Left lung (tissue), 10 donors: Measurements from ENCODE around the gene LGALS3. TPM values are rescaled to one million over a fixed set of nuclear protein-coding genes. Genes with fewer than 3 reads are reported as not detected.

Experiments
- ATAC-seq: fragments of 200-7000 bp; cut with Tn5 transposase; one replicate; pipeline ENCODE4 v1.9.1; 2020; ENCODE audit warnings: moderate library complexity
- DNase-seq, 4 donors: peaks; one replicate each; pipeline ENCODE4 v3.0.0-alpha.2; 2013 to 2020
- H3K27ac ChIP-seq, 2 donors: fragments of 200-600 bp; sonication (generic) in 1 of 2; one replicate each; pipeline versions ENCODE4 v1.5.0 to v1.8.0; 2020 to 2021
- H3K27me3 ChIP-seq, 2 donors: fragments of 200-600 bp; sonication (generic) in 1 of 2; one replicate each; pipeline versions ENCODE4 v1.5.0 to v1.8.0; 2020 to 2021
- H3K36me3 ChIP-seq, 2 donors: fragments of 200-600 bp; sonication (generic) in 1 of 2; one replicate each; pipeline versions ENCODE4 v1.5.0 to v1.8.0; 2020 to 2021
- H3K4me1 ChIP-seq, 2 donors: fragments of 200-600 bp; one replicate each; pipeline ENCODE4 v1.8.0; 2021
- H3K4me3 ChIP-seq, 2 donors: fragments of 200-600 bp; sonication (generic) in 1 of 2; one replicate each; pipeline versions ENCODE4 v1.5.0 to v1.8.0; 2020 to 2021; ENCODE audit warnings: mild to moderate bottlenecking in 1 of 2
- H3K9me3 ChIP-seq, 2 donors: fragments of 200-600 bp; sonication (generic) in 1 of 2; one replicate each; pipeline versions ENCODE4 v1.5.0 to v1.8.0; 2020 to 2021
- intact Hi-C, 2 donors: fragments of 100-400 bp; cut with DNase I; formaldehyde crosslinking; loops; one replicate each; pipeline versions ENCODE4 v1.11.2 to v1.14.2; 2022
- polyA plus RNA-seq, 6 donors: library from polyadenylated mRNA; unstranded; fragments of 120-200 nt; gene quantifications; one replicate each; pipeline ENCODE4 v1.2.1, GENCODE V29; 2013; ENCODE audit not compliant: insufficient read length in 6 of 6
- total RNA-seq, 2 donors: library from RNA; stranded (reverse); fragmentation: NEBNext Ultra II Directional; extraction: Animal tissue kit (Norgen Biotek cat#: 25700); gene quantifications; one replicate each; pipeline ENCODE4 v1.2.1, GENCODE V29; 2021
- TF ChIP-seq, protein P1 (sequence below), 2 donors: fragments of 200-600 bp; sonication (generic) in 1 of 2; IDR thresholded peaks; one replicate each; pipeline versions ENCODE4 v1.5.0 to v1.8.0; 2021; ENCODE audit warnings: antibody characterized with exemption in 2 of 2
- donor health status: DM: no; HTN: yes; CAD: no.
- donor health status: DM: no; HTN: no; CAD: no.

Gene LGALS3
- total and polyA plus RNA-seq, 8 donors, result 41.2 to 369 (median 51.9) TPM

DNA sequence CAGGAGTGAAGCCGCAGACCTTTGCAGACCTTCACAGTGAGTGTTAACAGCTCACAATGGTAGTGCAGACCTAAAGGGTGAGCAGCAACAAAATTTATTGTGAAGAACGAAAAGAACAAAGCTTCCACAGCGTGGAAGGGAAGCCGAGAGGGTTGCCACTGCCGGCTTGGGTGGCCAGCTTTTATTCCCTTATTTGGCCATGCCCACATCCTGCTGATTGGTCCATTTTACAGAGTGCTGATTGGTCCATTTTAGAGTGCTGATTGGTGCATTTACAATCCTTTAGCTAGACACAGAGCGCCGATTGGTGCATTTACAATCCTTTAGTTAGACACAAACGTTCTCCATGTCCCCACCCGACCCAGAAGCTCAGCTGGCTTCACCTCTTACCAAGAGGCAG is 42.1 kb upstream of the LGALS3 start:
- Histone ChIP-seq H3K4me3 (no peak overlapping the region), H3K27ac (no peak overlapping the region), H3K36me3 (no peaks in the 10 kb centered on the region), H3K27me3 (no peaks in the 10 kb centered on the region), H3K4me1 (peaks cover 0 to 11% of the 10 kb centered on the region in 2 donors), H3K9me3 (no peaks in the 10 kb centered on the region)
- TF ChIP-seq, protein P1, sequence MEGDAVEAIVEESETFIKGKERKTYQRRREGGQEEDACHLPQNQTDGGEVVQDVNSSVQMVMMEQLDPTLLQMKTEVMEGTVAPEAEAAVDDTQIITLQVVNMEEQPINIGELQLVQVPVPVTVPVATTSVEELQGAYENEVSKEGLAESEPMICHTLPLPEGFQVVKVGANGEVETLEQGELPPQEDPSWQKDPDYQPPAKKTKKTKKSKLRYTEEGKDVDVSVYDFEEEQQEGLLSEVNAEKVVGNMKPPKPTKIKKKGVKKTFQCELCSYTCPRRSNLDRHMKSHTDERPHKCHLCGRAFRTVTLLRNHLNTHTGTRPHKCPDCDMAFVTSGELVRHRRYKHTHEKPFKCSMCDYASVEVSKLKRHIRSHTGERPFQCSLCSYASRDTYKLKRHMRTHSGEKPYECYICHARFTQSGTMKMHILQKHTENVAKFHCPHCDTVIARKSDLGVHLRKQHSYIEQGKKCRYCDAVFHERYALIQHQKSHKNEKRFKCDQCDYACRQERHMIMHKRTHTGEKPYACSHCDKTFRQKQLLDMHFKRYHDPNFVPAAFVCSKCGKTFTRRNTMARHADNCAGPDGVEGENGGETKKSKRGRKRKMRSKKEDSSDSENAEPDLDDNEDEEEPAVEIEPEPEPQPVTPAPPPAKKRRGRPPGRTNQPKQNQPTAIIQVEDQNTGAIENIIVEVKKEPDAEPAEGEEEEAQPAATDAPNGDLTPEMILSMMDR (IDR thresholded peaks at IDR 0.05), result no peak
- DNase-seq (no peak), ATAC-seq (no peak)
- intact Hi-C loops, result no loop called here

DNA sequence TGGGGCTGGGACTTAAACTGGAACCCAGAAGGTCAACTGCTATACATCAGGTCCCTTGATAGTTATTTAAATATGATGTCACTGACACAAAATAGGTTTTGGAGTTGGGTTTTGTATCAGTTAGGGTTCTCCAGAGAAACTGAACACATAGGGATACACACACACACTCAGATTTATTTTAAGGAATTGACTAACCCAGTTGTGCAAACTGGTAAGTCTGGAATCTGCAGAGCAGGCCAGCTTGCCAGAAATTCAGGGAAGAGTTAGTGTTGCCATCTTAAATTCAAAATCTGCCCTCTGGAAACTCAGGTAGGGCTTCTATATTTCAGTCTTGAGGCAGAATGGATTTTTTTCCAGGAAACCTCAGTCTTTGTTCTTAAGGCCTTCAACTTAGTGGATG is 40.7 kb upstream of the LGALS3 start:
- ATAC-seq (no peak), DNase-seq (no peak)
- intact Hi-C loops, result no loop called here
- no peaks in the 10 kb centered on the region for H3K36me3 ChIP-seq
- H3K4me1 ChIP-seq, result peaks cover 0 to 11% of the 10 kb centered on the region in 2 donors
- H3K27me3 ChIP-seq, result no peaks in the 10 kb centered on the region
- no peak overlapping the region for H3K27ac ChIP-seq
- TF ChIP-seq, protein P1 (IDR thresholded peaks at IDR 0.05), result no peak
- H3K4me3 ChIP-seq, result no peak overlapping the region
- H3K9me3 ChIP-seq, result no peaks in the 10 kb centered on the region

DNA sequence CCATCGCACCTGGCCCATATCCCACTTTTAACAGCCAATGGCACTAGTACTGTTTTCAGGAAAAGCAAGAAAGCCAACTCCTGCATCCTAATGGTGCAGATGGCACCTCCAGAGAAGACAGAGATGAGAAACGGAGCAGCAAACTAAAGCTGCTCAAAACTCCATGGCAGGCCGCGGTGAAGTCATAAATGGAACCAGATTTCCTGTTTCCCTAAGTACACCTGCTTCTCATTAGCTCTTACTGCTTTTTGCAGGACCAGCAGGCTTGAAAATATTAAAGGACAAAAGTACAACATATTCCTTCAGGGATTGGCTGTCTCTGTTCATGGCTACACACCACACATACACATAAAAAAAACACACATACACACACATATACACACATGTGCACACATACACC is 36.7 kb upstream of the LGALS3 start:
- Histone ChIP-seq H3K36me3 (no peaks in the 10 kb centered on the region), H3K27ac (no peak overlapping the region), H3K4me3 (no peak overlapping the region), H3K9me3 (no peaks in the 10 kb centered on the region), H3K4me1 (peaks cover 0 to 12% of the 10 kb centered on the region in 2 donors), H3K27me3 (no peaks in the 10 kb centered on the region)
- DNase-seq (no peak), ATAC-seq (no peak)
- intact Hi-C loops, result loop anchor here (5.0 to 10.0 kb wide), 2 partner anchors 52 to 65 kb away; no protein-coding TSS in a partner anchor
- TF ChIP-seq, protein P1 (IDR thresholded peaks at IDR 0.05), result no peak

DNA sequence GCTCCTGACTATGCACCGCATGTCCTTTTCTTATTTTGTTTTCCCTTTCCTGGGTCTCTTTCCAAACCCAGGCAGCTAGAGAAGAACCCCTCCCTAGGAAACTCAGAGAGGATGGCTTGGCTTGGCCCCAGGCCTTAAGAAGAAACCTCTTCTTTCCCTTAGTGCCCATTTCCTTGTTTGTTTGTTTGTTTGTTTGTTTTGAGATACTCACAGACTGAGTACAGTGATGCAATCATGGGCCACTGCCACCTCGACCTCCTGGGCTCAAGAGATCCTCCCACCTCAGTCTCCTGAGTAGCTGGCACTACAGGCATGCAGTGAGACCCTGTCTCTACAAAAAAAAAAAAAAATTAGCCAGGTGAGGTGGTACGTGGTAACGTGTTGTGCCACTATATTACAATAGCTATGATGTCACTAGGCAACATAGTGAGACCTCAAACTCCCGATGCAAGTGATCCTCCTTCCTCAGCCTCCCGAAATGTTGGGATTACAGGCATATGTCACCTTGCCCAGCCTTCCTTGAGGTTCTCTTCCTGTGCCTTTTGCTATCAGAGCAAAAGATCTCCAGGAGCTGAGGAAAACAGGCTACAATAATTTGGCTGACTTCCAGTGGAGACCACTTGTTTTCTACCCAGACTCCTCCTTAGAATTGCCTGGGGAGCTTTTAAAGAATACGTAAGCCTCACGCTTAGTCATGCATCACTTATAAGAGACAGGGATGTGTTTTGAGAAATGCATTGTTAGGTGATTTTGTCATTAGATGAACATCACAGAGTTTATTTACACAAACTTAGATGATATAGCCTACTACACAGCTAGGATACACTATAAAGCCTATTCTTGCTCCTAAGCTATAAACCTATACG is 34.5 kb upstream of the LGALS3 start:
- no peaks in the 10 kb centered on the region for H3K9me3 ChIP-seq
- ATAC-seq (no peak), DNase-seq (no peak)
- peaks cover 14 to 30% of the 10 kb centered on the region in 2 donors for H3K4me1 ChIP-seq
- intact Hi-C loops, result loop anchor here (5.0 to 10.0 kb wide), 2 partner anchors 50 to 63 kb away; no protein-coding TSS in a partner anchor
- no peak overlapping the region for H3K27ac ChIP-seq
- H3K27me3 ChIP-seq, result no peaks in the 10 kb centered on the region
- TF ChIP-seq, protein P1 (IDR thresholded peaks at IDR 0.05), result no peak
- no peak overlapping the region for H3K4me3 ChIP-seq
- no peaks in the 10 kb centered on the region for H3K36me3 ChIP-seq

DNA sequence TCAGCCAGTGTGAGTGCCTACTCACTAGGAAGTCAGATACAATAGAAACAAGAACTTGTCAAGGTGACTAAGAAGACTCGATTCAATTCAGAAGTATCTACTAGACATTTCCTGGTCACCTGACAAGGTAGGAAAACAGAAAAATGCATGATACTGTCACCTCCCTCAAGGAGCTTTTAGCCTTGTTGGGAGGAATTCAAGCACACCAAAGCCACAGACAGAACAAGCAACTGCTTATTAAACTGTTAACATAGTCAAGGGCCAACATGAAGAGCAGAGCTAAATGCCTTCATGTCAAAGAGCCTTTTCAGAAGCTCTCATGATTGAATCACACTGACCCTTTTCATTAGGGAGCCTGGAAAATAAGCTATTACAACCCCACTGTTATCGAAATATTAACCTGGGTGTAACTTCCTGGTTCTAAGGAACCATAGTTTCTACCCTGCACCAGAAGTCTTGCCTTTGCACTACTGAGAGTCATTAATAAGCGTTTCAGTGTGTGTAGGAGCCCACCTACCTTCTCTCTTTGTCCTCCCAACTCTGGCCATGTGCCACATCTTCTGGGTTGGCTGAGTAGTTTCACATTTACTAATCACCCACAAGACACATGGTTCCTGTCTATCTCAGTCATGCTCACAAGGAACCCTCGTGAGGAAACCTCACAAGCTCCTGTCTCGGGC is 31.0 kb upstream of the LGALS3 start:
- Histone ChIP-seq H3K9me3 (no peaks in the 10 kb centered on the region), H3K27me3 (no peaks in the 10 kb centered on the region), H3K27ac (peak overlapping the region; percentile 69 to 78), H3K4me3 (no peak overlapping the region), H3K4me1 (peaks cover 36 to 58% of the 10 kb centered on the region in 2 donors), H3K36me3 (no peaks in the 10 kb centered on the region)
- TF ChIP-seq, protein P1 (IDR thresholded peaks at IDR 0.05), result no peak
- DNase-seq (peak in 1 of 4 donors; percentile 77), ATAC-seq (peak; percentile 57)
- intact Hi-C loops, result loop anchor here in 1 of 2 donors (10.0 kb wide), 1 partner anchor 47 kb away; no protein-coding TSS in a partner anchor
